GM06990 (cell line): ENCODE measurements around the gene ROCK2.
"Not testable (repeated sequence)": the region's sequence is repeated elsewhere in the genome, so short reads cannot be mapped to it uniquely, and the experiment has no call there.

Source experiments
- DNase-seq: peaks from one replicate; pipeline ENCODE4 v3.0.0-alpha.2; 2011; ENCODE audit not compliant: insufficient read length; ENCODE audit errors: extremely low read depth
- H3K27me3 ChIP-seq: replicated peaks from 2 replicates; pipeline ENCODE4 v1.6.0; 2011; ENCODE audit warnings: low read length; ENCODE audit not compliant: control insufficient read depth, insufficient read depth
- H3K36me3 ChIP-seq: 2 replicates; pipeline ENCODE4 v1.5.1; 2011; ENCODE audit warnings: low read length; ENCODE audit not compliant: control insufficient read depth, insufficient read depth
- H3K4me3 ChIP-seq: replicated peaks from 2 replicates; pipeline ENCODE4 v1.5.1; 2011; ENCODE audit warnings: low read depth, mild to moderate bottlenecking, control low read depth, low read length
- TF ChIP-seq, protein P1 (sequence below): IDR thresholded peaks from 2 replicates; pipeline ENCODE4 v1.5.1; 2011; ENCODE audit warnings: low read length, control low read depth, mild to moderate bottlenecking, inconsistent platforms; ENCODE audit not compliant: insufficient read depth, poor library complexity, severe bottlenecking

ROCK2 gene

DNA sequence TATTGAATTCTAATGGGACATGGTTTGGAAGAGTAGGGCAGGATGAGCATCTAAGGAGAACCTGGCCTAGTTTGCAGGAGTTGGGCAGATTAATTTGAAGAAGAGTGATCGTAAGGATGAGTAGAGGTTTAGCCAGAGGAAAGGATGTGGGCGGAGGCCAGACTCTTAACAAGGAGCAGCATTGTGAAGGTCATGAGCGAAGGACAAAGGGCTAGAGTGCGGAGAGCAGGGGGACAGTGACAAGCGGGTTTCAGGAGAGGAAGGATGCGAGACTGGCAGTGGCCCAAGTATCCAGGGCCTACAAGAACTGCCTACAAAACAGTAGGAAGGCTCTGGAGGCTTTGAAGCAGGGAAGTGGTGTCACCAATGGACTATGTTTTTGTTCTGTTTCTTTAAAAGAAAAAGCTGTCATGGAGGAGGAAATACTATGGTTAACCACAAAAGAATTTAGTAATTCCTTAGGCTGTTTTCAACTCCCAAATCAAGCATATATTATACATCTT lies 169.1 kb downstream of the ROCK2 start:
- H3K27me3 ChIP-seq: no peaks in the 10 kb centered on the region
- H3K4me3 ChIP-seq: no peak overlapping the region
- no peak for DNase-seq
- TF ChIP-seq, protein P1, sequence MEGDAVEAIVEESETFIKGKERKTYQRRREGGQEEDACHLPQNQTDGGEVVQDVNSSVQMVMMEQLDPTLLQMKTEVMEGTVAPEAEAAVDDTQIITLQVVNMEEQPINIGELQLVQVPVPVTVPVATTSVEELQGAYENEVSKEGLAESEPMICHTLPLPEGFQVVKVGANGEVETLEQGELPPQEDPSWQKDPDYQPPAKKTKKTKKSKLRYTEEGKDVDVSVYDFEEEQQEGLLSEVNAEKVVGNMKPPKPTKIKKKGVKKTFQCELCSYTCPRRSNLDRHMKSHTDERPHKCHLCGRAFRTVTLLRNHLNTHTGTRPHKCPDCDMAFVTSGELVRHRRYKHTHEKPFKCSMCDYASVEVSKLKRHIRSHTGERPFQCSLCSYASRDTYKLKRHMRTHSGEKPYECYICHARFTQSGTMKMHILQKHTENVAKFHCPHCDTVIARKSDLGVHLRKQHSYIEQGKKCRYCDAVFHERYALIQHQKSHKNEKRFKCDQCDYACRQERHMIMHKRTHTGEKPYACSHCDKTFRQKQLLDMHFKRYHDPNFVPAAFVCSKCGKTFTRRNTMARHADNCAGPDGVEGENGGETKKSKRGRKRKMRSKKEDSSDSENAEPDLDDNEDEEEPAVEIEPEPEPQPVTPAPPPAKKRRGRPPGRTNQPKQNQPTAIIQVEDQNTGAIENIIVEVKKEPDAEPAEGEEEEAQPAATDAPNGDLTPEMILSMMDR: no peak
- no peaks in the 10 kb centered on the region for H3K36me3 ChIP-seq

DNA sequence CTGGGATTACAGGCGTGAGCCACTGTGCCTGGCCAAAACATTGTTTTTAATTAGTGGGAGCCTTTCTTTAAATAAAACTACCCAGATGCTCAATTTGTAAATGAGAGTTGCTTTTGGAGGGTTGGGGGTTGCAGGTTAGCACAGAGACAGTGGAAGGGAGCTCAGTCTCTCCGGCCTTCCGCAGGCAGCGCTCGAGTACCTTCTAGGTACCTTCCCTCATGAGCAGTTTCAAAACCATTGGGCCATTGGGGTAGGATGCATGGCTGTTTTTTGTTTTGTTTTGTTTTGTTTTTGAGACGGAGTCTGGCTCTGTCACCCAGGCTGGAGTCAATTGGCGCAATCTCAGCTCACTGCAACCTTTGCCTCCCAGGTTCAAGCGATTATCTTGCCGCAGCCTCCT lies 170.2 kb downstream of the ROCK2 start:
- Histone ChIP-seq H3K36me3 (no peaks in the 10 kb centered on the region), H3K27me3 (no peaks in the 10 kb centered on the region), H3K4me3 (no peak overlapping the region)
- no peak for DNase-seq
- TF ChIP-seq, protein P1: no peak

DNA sequence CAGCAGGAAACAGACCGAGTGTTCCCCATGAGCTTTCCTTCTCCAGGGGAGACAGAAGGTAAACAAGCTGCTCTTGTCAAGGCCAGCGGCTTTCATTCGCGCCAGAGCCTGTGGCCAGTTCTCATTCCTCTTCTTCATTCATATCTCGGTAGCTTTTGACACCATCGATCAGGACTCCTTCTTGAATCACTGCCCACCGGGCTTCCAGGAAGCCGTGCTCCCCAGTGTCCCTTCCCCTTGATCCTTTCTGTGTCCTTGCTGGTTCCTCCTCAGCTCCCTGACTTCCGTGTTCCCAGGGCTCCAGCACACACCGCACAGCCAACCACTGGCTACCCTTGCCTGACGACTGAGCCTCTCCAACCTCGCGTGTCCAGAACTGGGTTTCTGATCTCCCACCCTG lies 175.1 kb downstream of the ROCK2 start:
- TF ChIP-seq, protein P1: no peak
- H3K4me3 ChIP-seq: no peak overlapping the region
- H3K36me3 ChIP-seq: no peaks in the 10 kb centered on the region
- no peak for DNase-seq
- H3K27me3 ChIP-seq: no peaks in the 10 kb centered on the region

DNA sequence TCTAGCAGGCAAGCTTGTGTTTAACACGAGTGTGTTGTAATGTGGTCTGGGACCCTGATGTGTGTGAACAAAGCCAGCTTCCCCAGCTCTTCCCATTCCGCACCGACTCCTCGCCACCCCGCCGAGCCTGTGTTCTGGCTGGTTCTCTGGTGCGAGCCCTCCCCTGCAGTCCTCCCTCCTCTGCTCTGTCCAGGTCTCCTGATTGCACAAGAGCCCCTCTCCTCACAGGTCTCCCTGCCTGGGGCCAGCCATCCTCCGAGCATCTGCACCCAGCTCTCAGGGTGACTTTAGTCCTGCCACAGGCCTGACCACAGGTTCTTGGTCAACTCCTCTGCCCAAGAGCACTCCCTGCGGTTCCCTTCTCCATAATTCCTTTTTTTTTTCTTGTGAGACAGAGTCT lies 175.9 kb downstream of the ROCK2 start:
- H3K27me3 ChIP-seq: no peaks in the 10 kb centered on the region
- H3K4me3 ChIP-seq: no peak overlapping the region
- no peak for DNase-seq
- TF ChIP-seq, protein P1: no peak
- no peaks in the 10 kb centered on the region for H3K36me3 ChIP-seq

DNA sequence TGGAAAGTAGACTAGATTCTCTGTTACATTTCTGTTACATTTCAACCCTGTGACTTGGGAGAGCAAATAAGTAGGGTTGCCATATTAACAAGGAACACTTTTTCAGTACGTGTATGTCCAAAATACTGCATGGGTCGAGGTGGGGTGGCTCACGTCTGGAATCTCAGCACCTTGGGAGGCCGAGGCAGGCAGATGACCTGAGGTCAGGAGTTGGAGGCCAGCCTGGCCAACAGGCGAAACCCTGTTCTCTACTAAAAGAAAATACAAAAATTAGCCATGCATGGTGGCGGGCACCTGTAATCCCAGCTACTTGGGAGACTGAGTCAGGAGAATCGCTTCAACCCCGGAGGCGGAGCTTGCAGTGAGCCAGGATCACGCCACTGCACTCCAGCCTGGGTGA lies 178.0 kb downstream of the ROCK2 start:
- no peak for DNase-seq
- no peaks in the 10 kb centered on the region for H3K27me3 ChIP-seq
- H3K4me3 ChIP-seq: no peak overlapping the region
- TF ChIP-seq, protein P1: no peak
- no peaks in the 10 kb centered on the region for H3K36me3 ChIP-seq

DNA sequence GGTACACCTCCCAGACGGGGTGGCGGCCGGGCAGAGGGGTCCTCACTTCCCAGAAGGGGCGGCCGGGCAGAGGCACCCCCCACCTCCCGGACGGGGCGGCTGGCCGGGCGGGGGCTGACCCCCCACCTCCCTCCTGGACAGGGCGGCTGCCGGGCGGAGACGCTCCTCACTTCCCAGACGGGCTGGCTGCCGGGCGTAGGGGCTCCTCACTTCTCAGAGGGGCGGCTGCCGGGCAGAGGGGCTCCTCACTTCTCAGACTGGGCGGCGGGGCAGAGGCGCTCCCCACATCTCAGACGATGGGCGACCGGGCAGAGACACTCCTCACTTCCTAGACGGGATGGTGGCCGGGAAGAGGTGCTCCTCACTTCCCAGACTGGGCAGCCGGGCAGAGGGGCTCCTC lies 179.4 kb downstream of the ROCK2 start:
- DNase-seq, H3K27me3 ChIP-seq, H3K36me3 ChIP-seq, H3K4me3 ChIP-seq: not testable (repeated sequence)
